ENCODE results near the gene WDR86. TPM values are rescaled to one million over a fixed set of nuclear protein-coding genes. Genes with fewer than 3 reads are reported as not detected.

WDR86 gene
- polyA plus RNA-seq, 2 of the 4 experiments (the other 2 are of a cell fraction), result 0.17 to 0.19 TPM

- Histone ChIP-seq H3K9me3 (no peaks in the 10 kb centered on the region), H3K4me3 (no peak overlapping the region), H3K4me2 (no peak overlapping the region), H3K27ac (no peak overlapping the region), H3K4me1 (0 out of 3 replicates have a peak, but pooled peaks cover 4% of the 10 kb centered on the region)
- TF ChIP-seq FOSB (CRISPR knock-in tag; IDR thresholded peaks at IDR 0.05), result no peak
- no peak for TF ChIP-seq RAD21 (conservative IDR thresholded peaks at IDR 0.05 in 1 of 2, IDR thresholded peaks at IDR 0.05 in 1 of 2)
- TF ChIP-seq EHF (CRISPR knock-in tag; IDR thresholded peaks at IDR 0.05), result no peak
- no peak for TF ChIP-seq CHD4 (IDR thresholded peaks at IDR 0.05; ENCODE audit: borderline replicate concordance)
- TF ChIP-seq NFE2L2 (conservative IDR thresholded peaks at IDR 0.05; ENCODE audit: low read length), result no peak
- no peak for TF ChIP-seq SREBF2 (IDR thresholded peaks at IDR 0.05)
- no peak for TF ChIP-seq MAFK (IDR thresholded peaks at IDR 0.05; ENCODE audit: partially characterized antibody)
- no peak for TF ChIP-seq FOXS1 (CRISPR knock-in tag; IDR thresholded peaks at IDR 0.05)
- no peak for TF ChIP-seq REST (IDR thresholded peaks at IDR 0.05)
- ChIA-PET POLR2A (interaction anchor here (0.5 kb wide), 1 partner anchor 241 kb away, joined by 4 read pairs; no protein-coding TSS in a partner anchor), CTCF (interaction anchor here (1.0 to 3.2 kb wide), 6 partner anchors 21 to 152 kb away, joined by 3 to 16 read pairs (median 4); no protein-coding TSS in a partner anchor)
- ATAC-seq, result no peak
- no peak for DNase-seq (ENCODE audit: low read depth in 1 of 2, low spot score in 1 of 2)
- no peak for FAIRE-seq
- 70% methylated on average over 6 of the region's 10 CpGs for WGBS (ENCODE audit: missing lambda C conversion rate)
Observed at GRCh38 chr7:151396328-151396970, 13.4 kb downstream of the WDR86 start.

- H3K9me3 ChIP-seq, result no peaks in the 10 kb centered on the region
- H3K4me3 ChIP-seq, result no peak overlapping the region
- CTCF ChIA-PET, result interaction anchor here (0.6 to 3.2 kb wide), 3 partner anchors 28 to 63 kb away, joined by 3 to 16 read pairs (median 6); no protein-coding TSS in a partner anchor
- no peak for DNase-seq (ENCODE audit: low read depth in 1 of 2, low spot score in 1 of 2)
- no peak for ATAC-seq
- no peak overlapping the region for H3K27ac ChIP-seq
- H3K4me1 ChIP-seq, result 0 out of 3 replicates have a peak, but pooled peaks cover 4% of the 10 kb centered on the region
- H3K4me2 ChIP-seq, result no peak overlapping the region
- POLR2A ChIA-PET, result no interaction called here
- FAIRE-seq, result no peak
- 80% methylated on average over 13 of the region's 13 CpGs for WGBS (ENCODE audit: missing lambda C conversion rate)
- TF ChIP-seq ZC3H11A (IDR thresholded peaks at IDR 0.05) (no peak), ELK1 (IDR thresholded peaks at IDR 0.05; ENCODE audit: low read depth, low read length) (no peak), CHD2 (IDR thresholded peaks at IDR 0.05; ENCODE audit: low read length, partially characterized antibody) (no peak), HMGXB4 (CRISPR knock-in tag; IDR thresholded peaks at IDR 0.05; ENCODE audit: borderline replicate concordance) (no peak), FOSB (CRISPR knock-in tag; IDR thresholded peaks at IDR 0.05) (no peak), JUN (IDR thresholded peaks at IDR 0.05) (no peak), HOXB5 (CRISPR knock-in tag; IDR thresholded peaks at IDR 0.05) (no peak), NR3C1 (IDR thresholded peaks at IDR 0.05) (no peak), E2F6 (IDR thresholded peaks at IDR 0.05; ENCODE audit: borderline replicate concordance, low read depth) (no peak), MAX (IDR thresholded peaks at IDR 0.05) (no peak), CTCF (IDR thresholded peaks at IDR 0.05) (no peak)
Observed at GRCh38 chr7:151395036-151395367, 14.8 kb downstream of the WDR86 start.

Data from A549 (cell line).